GM23338 (cell line): ENCODE measurements around the gene LMO2.

Experiments
- EZH2 ChIP-seq: fragments of 200-600 bp; sonication (generic); IDR thresholded peaks from one replicate; pipeline ENCODE4 v1.8.0; 2017; ENCODE audit warnings: antibody characterized with exemption, mild to moderate bottlenecking, low read depth; ENCODE audit not compliant: unreplicated experiment
- POLR2AphosphoS5 ChIP-seq: IDR thresholded peaks from 2 replicates; pipeline ENCODE4 v1.6.1; 2016; ENCODE audit warnings: antibody characterized with exemption, low read depth
- TF ChIP-seq, protein P1 (sequence below), 2 experiments: fragments of 200-600 bp in 1 of 2; sonication (generic) in 1 of 2; conservative IDR thresholded peaks; 2 replicates each; pipeline versions ENCODE4 v1.5.1 to v1.6.1; 2016 to 2017; ENCODE audit warnings: antibody characterized with exemption in 2 of 2, low read depth in 2 of 2, mild to moderate bottlenecking in 2 of 2, moderate library complexity in 1 of 2

- TF ChIP-seq, protein P1, sequence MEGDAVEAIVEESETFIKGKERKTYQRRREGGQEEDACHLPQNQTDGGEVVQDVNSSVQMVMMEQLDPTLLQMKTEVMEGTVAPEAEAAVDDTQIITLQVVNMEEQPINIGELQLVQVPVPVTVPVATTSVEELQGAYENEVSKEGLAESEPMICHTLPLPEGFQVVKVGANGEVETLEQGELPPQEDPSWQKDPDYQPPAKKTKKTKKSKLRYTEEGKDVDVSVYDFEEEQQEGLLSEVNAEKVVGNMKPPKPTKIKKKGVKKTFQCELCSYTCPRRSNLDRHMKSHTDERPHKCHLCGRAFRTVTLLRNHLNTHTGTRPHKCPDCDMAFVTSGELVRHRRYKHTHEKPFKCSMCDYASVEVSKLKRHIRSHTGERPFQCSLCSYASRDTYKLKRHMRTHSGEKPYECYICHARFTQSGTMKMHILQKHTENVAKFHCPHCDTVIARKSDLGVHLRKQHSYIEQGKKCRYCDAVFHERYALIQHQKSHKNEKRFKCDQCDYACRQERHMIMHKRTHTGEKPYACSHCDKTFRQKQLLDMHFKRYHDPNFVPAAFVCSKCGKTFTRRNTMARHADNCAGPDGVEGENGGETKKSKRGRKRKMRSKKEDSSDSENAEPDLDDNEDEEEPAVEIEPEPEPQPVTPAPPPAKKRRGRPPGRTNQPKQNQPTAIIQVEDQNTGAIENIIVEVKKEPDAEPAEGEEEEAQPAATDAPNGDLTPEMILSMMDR (conservative IDR thresholded peaks at IDR 0.05; ENCODE audit: low read depth in 2 of 2): no peak
- no peak for TF ChIP-seq EZH2
- no peak for TF ChIP-seq POLR2AphosphoS5
Measured at GRCh38 chr11:33861941-33862589, 29.8 kb downstream of the LMO2 start.
